Stimulated activated CD4-positive, alpha-beta T cell treated with anti-CD3 and anti-CD28 coated beads, TNF-alpha, amount 100 ng/mL, for 48 hours (primary cell): Measurements from ENCODE around the gene ADAMTSL2.

Experiments
- DNase-seq, 3 donors: peaks; one replicate each; pipeline ENCODE4 v3.0.0-alpha.2; 2020; ENCODE audit warnings: low read depth in 3 of 3

Gene ADAMTSL2

GRCh38 chr9:133574771-133575170 lies 40.3 kb downstream of the ADAMTSL2 start:
- no peak for DNase-seq

GRCh38 chr9:133575186-133576030 lies 40.9 kb downstream of the ADAMTSL2 start:
- no peak for DNase-seq

GRCh38 chr9:133576031-133576874 lies 41.7 kb downstream of the ADAMTSL2 start:
- no peak for DNase-seq

DNA sequence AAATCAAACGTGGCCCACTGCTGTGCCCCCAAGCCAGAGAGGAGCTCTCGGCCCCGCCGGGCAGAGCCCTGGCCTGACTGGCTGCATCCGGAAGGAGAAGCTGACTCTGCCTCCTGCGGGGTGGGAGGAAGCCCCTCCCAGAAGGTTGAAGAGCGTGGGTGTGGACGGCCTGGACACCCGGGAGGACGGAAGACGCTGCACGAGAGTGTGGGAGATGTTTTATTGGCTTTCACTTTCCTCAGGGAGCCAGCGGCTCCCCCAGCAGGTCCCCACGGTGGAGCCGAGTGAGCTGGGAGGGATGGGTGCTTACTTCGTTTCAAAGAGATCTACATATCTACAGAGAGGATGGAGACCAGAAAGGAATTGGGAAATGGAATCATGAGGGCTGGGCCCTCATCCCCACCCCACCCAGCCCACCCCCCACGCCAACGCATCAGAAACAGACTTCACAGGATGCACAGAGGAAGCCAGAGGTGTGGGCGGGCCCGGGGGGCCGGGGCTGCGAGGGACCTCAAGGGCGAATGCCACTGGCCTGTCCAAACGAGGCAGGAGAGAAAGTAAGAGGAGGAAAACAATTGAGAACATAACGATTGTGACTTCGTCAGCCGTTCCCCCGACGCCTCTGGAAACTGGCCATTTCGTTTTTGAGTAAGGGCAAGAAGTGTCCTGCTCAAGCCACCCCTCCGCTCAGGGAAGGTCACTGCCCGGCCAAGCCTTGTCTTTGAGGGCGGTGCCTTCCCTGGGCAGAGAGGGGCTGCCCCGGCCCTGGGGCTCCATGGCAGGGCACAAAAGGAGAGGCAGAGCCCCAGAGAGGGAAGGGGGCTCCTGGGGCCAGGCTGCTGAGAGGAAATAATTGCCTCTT lies 42.6 kb downstream of the ADAMTSL2 start:
- no peak for DNase-seq

- DNase-seq, result no peak
Observed at GRCh38 chr9:133577737-133578112, 43.2 kb downstream of the ADAMTSL2 start.

- no peak for DNase-seq
Observed at GRCh38 chr9:133578524-133579441, 44.3 kb downstream of the ADAMTSL2 start.

- no peak for DNase-seq
Observed at GRCh38 chr9:133579601-133580418, 45.3 kb downstream of the ADAMTSL2 start.

DNA sequence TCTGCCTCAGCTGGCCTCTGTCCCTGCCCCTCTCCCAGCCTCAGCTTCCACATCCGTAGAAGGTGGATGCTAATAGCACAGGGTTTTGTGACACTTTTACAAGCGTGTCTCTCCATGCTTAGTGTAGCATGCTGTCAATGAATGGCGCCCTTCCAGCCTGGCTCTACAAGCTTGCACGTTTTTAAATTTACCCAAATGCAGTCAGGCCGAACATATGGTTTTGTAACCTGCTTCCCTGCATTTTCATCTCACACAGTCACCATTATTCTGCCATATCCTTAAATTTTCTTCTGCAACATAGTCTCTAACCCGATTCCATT lies 45.9 kb downstream of the ADAMTSL2 start:
- no peak for DNase-seq

GRCh38 chr9:133581011-133581410 lies 46.5 kb downstream of the ADAMTSL2 start:
- no peak for DNase-seq

GRCh38 chr9:133581513-133582343 lies 47.2 kb downstream of the ADAMTSL2 start:
- no peak for DNase-seq

DNA sequence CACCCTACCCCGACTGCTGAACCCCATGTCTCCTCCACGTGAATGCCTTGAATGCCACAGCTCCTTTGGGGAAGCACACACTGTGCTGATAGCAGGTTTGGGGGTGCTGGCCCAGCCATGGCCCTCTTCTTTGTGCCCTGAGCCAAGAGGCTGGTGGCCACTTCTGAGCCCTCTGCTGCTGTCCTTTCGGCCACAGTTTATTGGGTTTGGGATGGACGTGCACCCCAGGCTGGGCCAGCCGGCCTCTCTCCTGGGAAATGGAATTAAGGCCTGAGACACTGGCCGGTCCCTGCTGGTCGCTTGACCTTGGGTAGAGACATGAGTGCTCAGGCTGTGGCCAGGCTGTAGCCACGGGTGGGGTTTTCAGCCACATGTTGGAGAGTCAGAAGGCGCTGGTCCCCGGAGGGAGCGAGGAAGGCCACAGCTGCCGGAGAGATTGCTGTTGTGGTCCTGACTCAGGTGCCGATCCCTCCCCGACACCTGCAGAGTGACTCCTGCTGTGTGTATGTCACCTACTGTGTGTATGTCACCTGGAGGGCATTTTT lies 48.1 kb downstream of the ADAMTSL2 start:
- no peak for DNase-seq

GRCh38 chr9:133583111-133583510 lies 48.6 kb downstream of the ADAMTSL2 start:
- no peak for DNase-seq

- no peak for DNase-seq
Observed at GRCh38 chr9:133583586-133583985, 49.1 kb downstream of the ADAMTSL2 start.

GRCh38 chr9:133584167-133584558 lies 49.7 kb downstream of the ADAMTSL2 start:
- no peak for DNase-seq

GRCh38 chr9:133584559-133585476 lies 50.3 kb downstream of the ADAMTSL2 start:
- DNase-seq, result no peak

- no peak for DNase-seq
Observed at GRCh38 chr9:133585481-133586351, 51.2 kb downstream of the ADAMTSL2 start.

- no peak for DNase-seq
Observed at GRCh38 chr9:133587051-133587450, 52.5 kb downstream of the ADAMTSL2 start.
